HL-60 (cell line): ENCODE measurements around the gene PEAK3.
"Not testable (repeated sequence)": the region's sequence is repeated elsewhere in the genome, so short reads cannot be mapped to it uniquely, and the experiment has no call there.

Source experiments
- DNase-seq, 2 experiments: peaks; one replicate each; pipeline ENCODE4 v3.0.0-alpha.2; 2010 to 2020; ENCODE audit warnings: low read depth in 1 of 2, low spot score in 1 of 2
- H3K27ac ChIP-seq: fragments of 250-450 bp; sonication (Bioruptor Pico); replicated peaks from 2 replicates; pipeline ENCODE4 v1.5.1; 2020; ENCODE audit warnings: mild to moderate bottlenecking, moderate library complexity
- H3K27me3 ChIP-seq: fragments of 250-450 bp; sonication (Bioruptor Pico); 2 replicates; pipeline ENCODE4 v1.5.1; 2021; ENCODE audit warnings: mild to moderate bottlenecking, moderate library complexity; ENCODE audit not compliant: insufficient read depth, poor library complexity, severe bottlenecking
- H3K4me3 ChIP-seq: replicated peaks from 2 replicates; pipeline ENCODE4 v1.5.1; 2011; ENCODE audit warnings: mild to moderate bottlenecking, control low read depth, low read length; ENCODE audit not compliant: insufficient read depth
- GABPA ChIP-seq: IDR thresholded peaks from 2 replicates; pipeline ENCODE4 v1.6.1; 2012; ENCODE audit warnings: low read depth
- POLR2AphosphoS5 ChIP-seq: IDR thresholded peaks from 2 replicates; pipeline ENCODE4 v1.6.1; 2012; ENCODE audit warnings: low read depth
- SPI1 ChIP-seq: IDR thresholded peaks from 2 replicates; pipeline ENCODE4 v1.6.1; 2012; ENCODE audit warnings: low read depth, mild to moderate bottlenecking, borderline replicate concordance
- TF ChIP-seq, protein P1 (sequence below): IDR thresholded peaks from 2 replicates; pipeline ENCODE4 v1.6.1; 2012; ENCODE audit warnings: low read depth; ENCODE audit not compliant: insufficient replicate concordance
- TF ChIP-seq, protein P2 (sequence below): IDR thresholded peaks from one replicate; pipeline ENCODE4 v1.5.1; 2011; ENCODE audit warnings: low read length, control low read depth, inconsistent platforms; ENCODE audit not compliant: insufficient read depth

Gene PEAK3

DNA sequence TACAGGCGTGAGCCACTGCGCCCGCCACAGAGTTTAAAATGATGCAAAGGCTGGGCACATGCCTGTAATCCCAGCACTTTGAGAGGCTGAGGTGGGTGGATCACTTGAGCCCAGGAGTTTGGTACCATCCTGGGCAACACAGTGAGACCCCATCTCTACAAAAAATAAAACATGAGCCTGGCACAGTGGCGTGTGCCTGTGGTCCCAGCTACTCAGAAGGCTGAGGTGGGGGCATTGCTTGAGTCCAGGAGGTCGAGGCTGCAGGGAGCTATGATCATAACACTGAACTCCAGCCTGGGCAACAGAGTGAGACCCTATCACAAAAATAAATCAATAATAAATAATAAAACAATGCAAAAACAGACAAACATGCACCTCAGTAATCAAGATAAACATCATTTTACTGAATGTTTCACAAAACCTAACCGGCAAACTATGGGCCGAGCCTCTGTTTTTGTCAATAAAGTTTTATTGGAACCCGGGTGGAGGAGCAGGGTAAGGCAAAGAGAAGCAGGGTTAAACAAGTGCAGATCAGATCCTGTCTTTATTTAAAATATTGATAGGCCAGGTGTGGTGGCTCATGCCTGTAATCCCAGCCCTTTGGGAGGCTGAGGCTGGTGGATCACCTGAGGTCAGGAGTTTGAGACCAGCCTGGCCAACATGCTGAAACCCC is 2.0 kb upstream of the PEAK3 start:
- TF ChIP-seq, protein P1, sequence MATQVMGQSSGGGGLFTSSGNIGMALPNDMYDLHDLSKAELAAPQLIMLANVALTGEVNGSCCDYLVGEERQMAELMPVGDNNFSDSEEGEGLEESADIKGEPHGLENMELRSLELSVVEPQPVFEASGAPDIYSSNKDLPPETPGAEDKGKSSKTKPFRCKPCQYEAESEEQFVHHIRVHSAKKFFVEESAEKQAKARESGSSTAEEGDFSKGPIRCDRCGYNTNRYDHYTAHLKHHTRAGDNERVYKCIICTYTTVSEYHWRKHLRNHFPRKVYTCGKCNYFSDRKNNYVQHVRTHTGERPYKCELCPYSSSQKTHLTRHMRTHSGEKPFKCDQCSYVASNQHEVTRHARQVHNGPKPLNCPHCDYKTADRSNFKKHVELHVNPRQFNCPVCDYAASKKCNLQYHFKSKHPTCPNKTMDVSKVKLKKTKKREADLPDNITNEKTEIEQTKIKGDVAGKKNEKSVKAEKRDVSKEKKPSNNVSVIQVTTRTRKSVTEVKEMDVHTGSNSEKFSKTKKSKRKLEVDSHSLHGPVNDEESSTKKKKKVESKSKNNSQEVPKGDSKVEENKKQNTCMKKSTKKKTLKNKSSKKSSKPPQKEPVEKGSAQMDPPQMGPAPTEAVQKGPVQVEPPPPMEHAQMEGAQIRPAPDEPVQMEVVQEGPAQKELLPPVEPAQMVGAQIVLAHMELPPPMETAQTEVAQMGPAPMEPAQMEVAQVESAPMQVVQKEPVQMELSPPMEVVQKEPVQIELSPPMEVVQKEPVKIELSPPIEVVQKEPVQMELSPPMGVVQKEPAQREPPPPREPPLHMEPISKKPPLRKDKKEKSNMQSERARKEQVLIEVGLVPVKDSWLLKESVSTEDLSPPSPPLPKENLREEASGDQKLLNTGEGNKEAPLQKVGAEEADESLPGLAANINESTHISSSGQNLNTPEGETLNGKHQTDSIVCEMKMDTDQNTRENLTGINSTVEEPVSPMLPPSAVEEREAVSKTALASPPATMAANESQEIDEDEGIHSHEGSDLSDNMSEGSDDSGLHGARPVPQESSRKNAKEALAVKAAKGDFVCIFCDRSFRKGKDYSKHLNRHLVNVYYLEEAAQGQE = no peak
- TF ChIP-seq SPI1 = no peak
- TF ChIP-seq, protein P2, sequence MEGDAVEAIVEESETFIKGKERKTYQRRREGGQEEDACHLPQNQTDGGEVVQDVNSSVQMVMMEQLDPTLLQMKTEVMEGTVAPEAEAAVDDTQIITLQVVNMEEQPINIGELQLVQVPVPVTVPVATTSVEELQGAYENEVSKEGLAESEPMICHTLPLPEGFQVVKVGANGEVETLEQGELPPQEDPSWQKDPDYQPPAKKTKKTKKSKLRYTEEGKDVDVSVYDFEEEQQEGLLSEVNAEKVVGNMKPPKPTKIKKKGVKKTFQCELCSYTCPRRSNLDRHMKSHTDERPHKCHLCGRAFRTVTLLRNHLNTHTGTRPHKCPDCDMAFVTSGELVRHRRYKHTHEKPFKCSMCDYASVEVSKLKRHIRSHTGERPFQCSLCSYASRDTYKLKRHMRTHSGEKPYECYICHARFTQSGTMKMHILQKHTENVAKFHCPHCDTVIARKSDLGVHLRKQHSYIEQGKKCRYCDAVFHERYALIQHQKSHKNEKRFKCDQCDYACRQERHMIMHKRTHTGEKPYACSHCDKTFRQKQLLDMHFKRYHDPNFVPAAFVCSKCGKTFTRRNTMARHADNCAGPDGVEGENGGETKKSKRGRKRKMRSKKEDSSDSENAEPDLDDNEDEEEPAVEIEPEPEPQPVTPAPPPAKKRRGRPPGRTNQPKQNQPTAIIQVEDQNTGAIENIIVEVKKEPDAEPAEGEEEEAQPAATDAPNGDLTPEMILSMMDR = no peak
- TF ChIP-seq POLR2AphosphoS5 = no peak
- TF ChIP-seq GABPA = no peak
- H3K27ac ChIP-seq = no peak overlapping the region
- DNase-seq = no peak
- no peak overlapping the region for H3K4me3 ChIP-seq
- H3K27me3 ChIP-seq = no peaks in the 10 kb centered on the region

DNA sequence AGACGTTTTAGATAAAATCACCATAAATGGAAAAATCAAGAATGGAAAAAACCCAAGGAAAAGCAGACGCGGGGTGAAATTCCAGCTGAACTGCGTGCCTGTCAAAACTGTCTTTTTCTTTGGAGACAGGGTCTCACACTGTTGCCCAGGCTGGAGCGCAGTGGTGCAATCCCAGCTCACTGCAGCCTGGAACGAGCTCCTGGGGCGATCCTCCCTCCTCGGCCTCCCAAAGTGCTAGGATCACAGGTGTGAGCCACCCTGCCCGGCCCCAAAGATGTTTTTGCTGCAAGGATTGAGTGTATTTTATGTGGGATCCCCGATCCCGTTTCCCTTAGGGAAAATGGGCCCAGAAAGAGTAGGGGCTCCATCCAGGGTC is 875 bp upstream of the PEAK3 start:
- Histone ChIP-seq H3K27ac (peak overlapping the region; percentile 80), H3K4me3 (no peak overlapping the region), H3K27me3 (no peaks in the 10 kb centered on the region)
- no peak for DNase-seq
- TF ChIP-seq, protein P1 = no peak
- TF ChIP-seq GABPA (no peak), SPI1 (no peak), POLR2AphosphoS5 (no peak)
- TF ChIP-seq, protein P2 = no peak

DNA sequence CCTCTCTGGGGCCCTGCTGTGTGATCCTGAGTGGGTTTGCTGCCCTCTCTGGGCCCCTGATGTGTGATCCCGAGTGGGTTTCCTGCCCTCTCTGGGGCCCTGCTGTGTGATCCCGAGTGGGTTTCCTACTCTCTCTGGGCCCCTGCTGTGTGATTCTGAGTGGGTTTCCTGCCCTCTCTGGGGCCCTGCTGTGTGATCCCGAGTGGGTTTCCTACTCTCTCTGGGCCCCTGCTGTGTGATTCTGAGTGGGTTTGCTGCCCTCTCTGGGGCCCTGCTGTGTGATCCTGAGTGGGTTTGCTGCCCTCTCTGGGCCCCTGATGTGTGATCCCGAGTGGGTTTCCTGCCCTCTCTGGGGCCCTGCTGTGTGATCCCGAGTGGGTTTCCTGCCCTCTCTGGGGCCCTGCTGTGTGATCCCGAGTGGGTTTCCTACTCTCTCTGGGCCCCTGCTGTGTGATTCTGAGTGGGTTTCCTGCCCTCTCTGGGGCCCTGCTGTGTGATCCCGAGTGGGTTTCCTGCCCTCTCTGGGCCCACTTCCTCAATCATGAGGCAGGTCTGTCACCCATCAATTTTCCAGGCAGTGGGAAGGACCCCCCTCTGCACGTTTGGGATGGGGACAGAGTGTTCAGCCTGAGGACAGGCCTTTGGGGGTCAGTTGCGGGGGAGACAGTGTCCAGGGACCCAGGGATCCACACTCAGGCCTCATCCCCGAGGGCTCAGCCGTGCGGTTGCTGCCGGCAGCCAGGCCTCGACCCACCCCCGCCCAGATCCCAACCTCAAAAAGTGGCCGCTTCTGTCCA is 512 bp downstream of the PEAK3 start:
- Histone ChIP-seq H3K4me3 (peak overlapping the region; percentile 44), H3K27ac (peak overlapping the region; percentile 80)
- not testable (repeated sequence) for DNase-seq, H3K27me3 ChIP-seq
- peak; percentile 67 for TF ChIP-seq SPI1

DNA sequence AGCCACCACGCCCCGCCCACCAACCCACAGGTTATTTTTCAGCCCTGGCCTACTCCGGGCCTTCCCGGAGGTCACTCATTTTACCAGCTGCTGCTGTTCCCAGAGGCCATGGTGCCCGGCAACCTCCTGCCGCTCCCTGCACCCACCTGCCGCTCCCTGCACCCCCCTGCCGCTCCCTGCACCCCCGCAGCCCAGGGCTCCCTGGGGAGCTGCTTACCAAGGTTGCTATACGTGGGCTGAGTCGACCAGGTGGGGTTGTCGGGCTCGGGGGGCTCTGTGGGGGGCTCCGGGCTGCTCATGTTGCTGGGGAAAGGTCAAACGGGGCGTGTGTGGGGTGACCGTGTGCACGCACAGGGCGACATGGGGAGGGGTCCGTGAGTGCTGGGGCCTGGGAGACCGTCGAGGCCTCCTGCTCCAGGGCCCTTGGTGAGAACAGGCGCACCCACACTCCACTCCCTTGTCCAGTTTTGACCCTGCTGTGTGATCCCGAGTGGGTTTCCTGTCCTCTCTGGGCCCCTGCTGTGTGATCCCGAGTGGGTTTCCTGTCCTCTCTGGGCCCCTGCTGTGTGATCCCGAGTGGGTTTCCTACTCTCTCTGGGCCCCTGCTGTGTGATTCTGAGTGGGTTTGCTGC is 1.2 kb downstream of the PEAK3 start:
- TF ChIP-seq SPI1 (no peak), POLR2AphosphoS5 (no peak), GABPA (no peak)
- TF ChIP-seq, protein P1 = no peak
- TF ChIP-seq, protein P2 = no peak

More for the DNA sequence above, 1.2 kb downstream of the PEAK3 start:
- no peak overlapping the region for H3K27ac ChIP-seq
- no peak overlapping the region for H3K4me3 ChIP-seq
- H3K27me3 ChIP-seq = no peaks in the 10 kb centered on the region
- no peak for DNase-seq
